ENCODE data around the gene GARNL3.

GARNL3 gene

GRCh38 chr9:127423476-127423933 lies 158.9 kb downstream of the GARNL3 start:
- no peak for TF ChIP-seq CTCF (IDR thresholded peaks at IDR 0.05; ENCODE audit: borderline replicate concordance, insufficient read depth, low read depth, low read length)

GRCh38 chr9:127423934-127424675 lies 159.5 kb downstream of the GARNL3 start, which contains the start of gene ZNF79:
ZNF79 (plus strand) TSS chr9:127424382; CDS start chr9:127424788, 406 bp downstream.
- TF ChIP-seq CTCF (IDR thresholded peaks at IDR 0.05; ENCODE audit: borderline replicate concordance, insufficient read depth, low read depth, low read length) = no peak
- peak within 1 kb of the TSS; percentile 97 for H3K4me3 ChIP-seq (ENCODE audit: low read depth, low read length)

More at GRCh38 chr9:127423476-127423933, 158.9 kb downstream of the GARNL3 start:
- peak overlapping the region; percentile 97 for H3K4me3 ChIP-seq (ENCODE audit: low read depth, low read length)

GRCh38 chr9:127424676-127424999 lies 160.1 kb downstream of the GARNL3 start:
- H3K4me3 ChIP-seq (ENCODE audit: low read depth, low read length) = peak overlapping the region; percentile 97
- no peak for TF ChIP-seq CTCF (IDR thresholded peaks at IDR 0.05; ENCODE audit: borderline replicate concordance, insufficient read depth, low read depth, low read length)

- no peak overlapping the region for H3K4me3 ChIP-seq (ENCODE audit: low read depth, low read length)
- no peak for TF ChIP-seq CTCF (IDR thresholded peaks at IDR 0.05; ENCODE audit: borderline replicate concordance, insufficient read depth, low read depth, low read length)
Observed at GRCh38 chr9:127426756-127427155, 162.2 kb downstream of the GARNL3 start.

GRCh38 chr9:127428348-127428747 lies 163.8 kb downstream of the GARNL3 start:
- no peak for TF ChIP-seq CTCF (IDR thresholded peaks at IDR 0.05; ENCODE audit: borderline replicate concordance, insufficient read depth, low read depth, low read length)
- no peak overlapping the region for H3K4me3 ChIP-seq (ENCODE audit: low read depth, low read length)

- TF ChIP-seq CTCF (IDR thresholded peaks at IDR 0.05; ENCODE audit: borderline replicate concordance, insufficient read depth, low read depth, low read length) = no peak
Observed at GRCh38 chr9:127430415-127430814, 165.8 kb downstream of the GARNL3 start.

More at GRCh38 chr9:127430415-127430814, 165.8 kb downstream of the GARNL3 start:
- no peak overlapping the region for H3K4me3 ChIP-seq (ENCODE audit: low read depth, low read length)

All from GM12875 (cell line).